ENCODE data around the gene ZBTB16.

The ZBTB16 gene

DNA sequence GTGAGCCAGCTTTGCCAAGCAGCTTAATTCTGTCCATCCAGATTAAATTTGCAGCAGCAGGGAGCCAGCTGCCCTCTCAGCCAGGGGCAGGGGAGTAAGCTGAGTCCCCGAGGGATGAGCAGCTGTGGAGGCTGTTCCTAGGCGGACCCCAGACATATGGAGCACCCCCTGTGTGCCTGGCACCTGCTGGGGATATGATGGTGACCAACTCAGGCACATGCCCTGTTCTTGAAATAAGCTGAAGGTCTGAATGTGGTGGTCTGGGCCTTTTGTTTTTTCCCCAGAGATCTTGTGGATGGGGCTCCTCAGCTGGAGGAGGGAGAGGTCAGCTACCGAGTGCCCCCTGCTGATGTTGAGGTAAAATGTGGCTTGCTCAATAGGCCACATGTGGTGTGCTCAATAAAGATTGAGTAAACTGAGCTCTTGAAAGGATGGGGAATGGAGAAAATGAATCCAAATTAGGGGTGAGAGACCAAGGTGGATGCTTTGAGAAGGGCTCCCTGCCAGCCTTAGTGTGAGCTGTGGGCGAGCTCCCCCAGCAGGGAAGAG is 133.4 kb downstream of the ZBTB16 start:
- no peak for FAIRE-seq

DNA sequence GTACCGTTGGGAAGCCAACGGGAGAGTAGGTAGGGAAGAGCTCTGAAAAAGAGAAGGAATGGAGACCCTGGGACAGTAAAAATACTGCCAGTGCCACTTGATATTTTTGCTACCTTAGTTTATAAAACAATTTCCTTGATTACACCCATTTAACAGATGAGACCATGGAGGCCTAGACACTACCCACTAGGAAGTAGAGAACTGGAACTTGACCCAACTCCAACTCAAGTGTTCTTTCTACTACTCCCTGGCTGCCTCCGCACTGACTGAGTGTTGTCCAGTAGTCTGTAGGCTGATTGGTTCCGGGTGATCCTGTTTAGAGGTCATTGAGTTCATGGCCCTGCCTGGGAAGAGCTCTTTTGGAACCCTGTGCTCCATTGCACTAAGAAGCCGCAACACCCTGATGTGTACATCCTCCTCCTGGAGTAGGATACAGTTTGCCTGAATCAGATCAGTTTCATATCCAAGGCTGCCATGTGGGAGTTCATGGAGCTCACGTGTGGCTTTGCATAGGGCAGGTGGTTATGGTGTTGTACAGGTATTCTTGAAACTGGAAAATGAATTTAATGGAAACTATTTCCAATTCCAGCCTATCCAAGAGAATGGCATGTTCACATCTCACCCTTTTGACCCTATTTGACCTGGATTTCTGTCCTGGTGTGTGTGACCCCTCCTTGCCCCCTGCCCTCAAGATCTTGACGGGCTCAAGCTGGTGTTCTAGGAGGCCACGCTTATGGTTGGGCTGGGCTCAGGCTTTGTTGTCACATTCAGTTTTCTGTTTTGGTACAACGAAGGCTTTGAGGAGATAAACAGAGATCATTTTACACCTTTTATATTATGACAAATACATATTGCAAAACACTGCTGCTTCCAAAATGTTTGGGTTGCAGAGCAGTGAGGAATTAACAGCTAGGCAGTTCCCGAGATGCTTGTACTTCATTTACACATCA is 134.5 kb downstream of the ZBTB16 start:
- FAIRE-seq: no peak

DNA sequence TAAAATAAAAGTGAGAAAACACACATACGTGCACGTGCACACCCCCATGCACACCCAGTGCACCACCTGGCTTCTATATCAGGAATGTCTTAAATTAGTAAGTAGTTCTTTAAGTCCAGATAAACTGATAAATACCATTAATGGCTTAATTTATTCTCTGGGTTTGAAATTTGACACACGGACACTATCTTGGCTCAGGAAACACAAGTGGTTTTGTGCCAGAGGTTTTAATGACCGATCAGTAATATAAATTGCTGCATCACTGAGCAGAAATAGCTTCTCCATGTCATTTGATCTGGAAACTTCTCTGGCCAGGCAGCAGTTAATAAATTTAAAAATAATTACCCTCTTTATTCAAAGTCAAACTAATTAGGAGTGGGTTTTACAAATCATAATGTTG is 135.2 kb downstream of the ZBTB16 start:
- no peak for FAIRE-seq

DNA sequence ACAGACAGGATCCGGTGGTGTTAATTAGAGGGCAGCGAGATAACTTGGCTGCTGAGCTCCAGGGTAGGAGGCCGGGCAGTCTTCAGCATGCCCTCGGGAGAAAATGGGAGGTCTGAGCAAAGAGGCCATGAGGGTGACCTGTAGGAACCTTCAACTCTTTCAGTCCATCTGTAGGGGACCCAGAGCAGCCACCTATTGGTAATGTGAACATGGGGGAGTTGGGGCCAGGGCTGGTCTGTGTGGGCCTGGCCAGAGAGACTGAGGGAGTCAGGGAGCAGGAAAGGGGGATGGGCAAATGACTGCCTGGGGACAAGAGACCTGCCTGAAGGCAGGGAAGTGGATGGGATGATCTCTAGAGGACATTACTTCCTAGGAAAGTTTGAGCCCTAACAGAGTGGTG is 135.6 kb downstream of the ZBTB16 start:
- FAIRE-seq: no peak

DNA sequence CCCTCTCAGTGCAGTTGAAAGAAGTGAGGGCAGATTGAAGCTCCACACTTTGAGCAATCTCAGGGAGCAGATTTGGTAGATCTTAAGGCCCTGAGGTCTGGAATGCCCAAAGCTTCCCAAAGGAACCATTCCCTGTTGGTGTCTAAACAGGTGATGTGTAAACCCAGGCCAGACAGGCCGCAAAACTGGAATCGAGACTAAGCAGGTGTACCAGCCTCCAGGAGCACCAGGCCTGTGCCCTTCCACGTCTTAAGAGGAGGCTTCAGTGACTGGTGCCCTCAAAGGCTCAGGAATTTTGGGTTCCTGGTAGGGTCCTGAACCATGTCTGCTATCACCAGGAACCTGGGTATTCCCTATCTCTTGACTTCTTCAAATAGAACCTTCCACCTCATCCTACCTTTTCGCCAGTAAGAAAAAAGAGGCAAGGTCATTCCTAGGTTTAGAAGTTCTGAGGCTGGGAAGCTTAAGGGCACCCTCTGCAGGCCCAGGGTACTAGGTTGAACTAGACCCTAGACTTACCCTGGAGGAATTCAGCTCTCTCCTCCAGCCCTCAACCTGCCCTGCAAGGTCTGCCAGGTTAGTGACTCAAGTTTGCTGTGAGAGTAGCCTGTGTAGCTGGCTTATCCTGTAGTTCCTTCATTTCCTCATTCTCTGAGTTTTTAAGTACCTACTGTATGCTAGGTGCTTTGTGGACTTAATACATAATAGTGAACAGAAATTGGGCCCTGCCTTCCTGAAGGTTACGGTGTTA is 136.6 kb downstream of the ZBTB16 start:
- FAIRE-seq: no peak

DNA sequence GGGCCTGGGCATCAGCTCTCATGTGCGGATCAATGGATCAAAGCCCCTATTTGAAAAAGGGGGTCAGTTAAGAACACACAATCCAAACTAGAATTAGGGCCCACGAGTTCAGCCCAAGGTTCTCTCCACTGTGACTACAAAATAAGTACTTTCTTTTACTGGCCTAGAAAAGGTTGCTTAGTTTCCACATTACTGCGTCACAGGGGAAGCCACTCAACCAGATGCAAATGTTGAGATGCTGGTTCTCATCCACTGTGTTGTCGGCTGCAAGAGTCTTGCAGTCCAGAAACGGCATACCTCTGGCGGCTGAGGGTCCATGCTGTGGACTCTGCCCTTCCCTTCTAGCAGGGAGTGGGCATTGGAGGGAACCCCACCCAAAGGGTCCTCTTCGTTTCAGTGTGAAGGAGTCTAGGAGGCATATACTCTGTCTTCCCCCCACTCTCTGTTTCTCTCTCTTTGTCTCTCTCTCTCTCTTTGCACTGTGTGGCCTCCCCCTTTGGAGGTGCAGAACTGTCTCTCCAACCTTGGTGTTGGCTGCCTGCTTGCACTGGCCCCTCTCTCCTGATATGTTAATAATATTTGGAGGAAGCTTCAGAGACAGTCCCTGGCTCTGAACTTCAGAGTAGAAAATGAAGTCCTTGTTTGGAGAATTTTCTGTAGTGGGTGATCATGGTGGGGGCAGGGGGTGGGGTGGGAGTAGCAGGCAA is 137.6 kb downstream of the ZBTB16 start:
- FAIRE-seq: no peak

DNA sequence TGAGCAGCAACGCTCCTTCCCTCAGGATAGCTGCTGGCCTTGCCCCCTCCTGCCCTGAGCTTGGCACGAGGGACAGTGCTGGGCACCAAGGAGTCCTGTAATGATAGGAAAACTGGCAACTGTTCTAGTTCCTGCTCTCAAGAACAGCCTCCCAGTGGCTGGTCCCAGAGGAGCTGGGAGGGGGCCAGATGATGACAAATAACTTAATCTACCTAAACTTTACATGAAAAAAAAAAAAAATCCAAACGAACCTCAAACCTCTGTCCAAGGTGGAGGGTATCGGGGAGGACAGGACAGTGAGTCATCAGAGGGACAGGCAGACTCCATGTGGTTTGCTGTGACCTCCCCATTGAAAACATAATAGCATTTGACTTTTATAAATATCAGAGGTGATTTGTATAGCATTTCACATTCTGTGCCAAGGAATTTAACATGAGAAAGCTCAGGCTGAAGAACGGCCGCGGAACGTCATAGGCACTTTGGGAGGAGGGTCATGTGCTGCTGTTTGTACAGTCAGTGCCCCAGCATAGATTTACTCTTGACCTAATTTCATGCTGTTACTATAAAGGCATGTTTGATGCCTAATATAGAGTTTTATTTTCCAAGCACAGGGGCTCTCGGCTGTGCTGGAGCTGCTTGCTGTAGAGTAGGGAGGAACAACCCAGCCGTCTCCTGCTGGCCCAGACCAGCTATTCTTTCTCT is 138.4 kb downstream of the ZBTB16 start:
- FAIRE-seq: no peak

DNA sequence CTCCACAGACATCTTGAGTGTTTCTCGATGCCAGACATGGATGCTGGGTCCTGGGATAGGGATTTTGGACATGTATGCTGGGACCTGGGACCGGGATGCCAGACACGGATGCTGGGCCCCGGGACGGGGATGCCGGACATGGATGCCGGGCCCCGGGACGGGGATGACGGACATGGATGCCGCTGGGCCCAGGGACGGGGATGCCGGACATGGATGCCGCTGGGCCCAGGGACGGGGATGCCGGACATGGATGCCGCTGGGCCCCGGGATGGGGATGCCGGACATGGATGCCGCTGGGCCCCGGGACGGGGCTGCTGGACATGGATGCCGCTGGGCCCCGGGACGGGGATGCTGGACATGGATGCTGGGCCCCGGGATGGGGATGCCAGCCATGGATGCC is 139.5 kb downstream of the ZBTB16 start:
- no peak for FAIRE-seq

DNA sequence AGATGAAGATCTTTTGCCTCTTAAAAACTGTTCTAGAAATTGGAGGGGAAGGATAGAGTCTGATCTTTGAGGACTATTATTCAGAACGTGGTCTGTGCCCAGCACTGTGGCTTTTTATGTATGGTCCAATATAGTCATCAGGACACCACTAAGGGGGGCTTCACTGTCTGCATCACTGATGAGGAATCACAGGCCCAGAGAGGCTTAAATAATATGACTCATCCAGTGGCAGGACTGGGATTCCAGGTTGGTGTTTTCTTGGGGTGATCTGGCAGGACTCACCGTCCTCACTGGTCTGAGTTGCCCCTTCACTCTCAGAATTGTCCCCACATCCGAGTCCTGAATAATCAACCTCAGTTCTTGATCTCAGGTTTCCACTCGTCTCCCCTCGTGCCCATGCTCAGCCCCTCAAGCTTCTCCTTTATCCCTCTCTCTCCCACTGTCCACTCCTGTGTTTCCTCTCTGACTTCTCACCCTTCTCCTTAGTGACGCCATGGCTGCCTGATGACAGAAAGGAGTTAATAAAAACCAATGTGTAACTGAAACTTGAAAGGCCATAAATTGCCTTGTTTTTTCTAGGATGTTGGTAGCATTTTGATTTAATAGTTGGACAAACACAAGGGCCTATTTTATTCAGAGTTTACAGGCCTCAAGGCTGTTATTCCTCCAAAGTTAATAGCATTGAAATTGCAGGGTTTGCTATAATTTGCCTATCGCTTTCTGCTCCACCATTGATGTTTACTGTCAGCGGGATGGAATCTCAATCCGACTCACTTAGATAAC is 141.0 kb downstream of the ZBTB16 start:
- no peak for FAIRE-seq

DNA sequence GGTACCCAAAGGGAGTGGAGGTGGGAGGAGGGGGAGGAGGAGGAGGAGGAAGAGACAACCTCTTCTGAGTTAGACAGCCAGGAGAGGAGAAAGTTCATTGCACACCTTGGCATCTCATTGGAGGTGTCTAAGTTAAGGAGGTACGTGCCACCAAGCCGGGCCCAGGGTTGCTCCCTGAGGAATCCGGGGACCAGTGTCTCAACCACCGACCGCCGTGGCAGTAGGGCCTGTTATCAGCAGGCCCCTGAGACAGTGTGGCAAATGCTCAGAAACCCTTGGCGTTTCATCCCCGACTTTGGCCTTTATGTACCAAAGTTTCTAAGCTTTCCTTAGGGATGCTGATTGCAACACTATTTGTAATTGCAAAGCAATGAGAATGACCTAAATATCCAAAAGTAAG is 141.7 kb downstream of the ZBTB16 start:
- FAIRE-seq: no peak

DNA sequence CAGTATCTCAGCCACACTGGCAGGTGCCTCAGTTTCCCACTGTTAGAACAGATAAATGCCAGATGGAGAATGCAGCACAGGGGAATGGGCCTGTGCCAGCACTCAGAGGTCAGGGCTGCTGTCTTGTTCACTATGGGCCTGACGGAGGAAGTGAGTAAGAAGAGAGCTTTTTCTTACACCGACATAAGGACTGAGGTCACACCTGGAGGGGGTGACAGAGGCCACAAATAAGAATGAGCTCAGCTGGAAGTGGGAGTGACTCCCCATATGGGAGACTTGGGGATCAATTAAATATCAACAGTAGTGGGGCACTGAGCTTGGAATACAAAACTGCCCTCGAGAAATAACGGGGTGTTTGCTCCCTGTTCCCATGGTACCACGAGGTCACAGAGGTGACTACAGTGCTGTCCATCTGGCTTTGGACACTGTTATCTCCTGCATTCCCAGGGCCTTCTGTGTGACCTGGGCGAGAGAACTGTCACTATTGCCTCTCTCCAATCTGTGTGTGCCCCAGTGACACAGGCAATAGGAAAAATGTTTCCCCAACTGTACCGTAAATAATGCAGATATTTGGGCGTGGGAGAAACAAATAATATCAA is 142.6 kb downstream of the ZBTB16 start:
- FAIRE-seq: no peak

DNA sequence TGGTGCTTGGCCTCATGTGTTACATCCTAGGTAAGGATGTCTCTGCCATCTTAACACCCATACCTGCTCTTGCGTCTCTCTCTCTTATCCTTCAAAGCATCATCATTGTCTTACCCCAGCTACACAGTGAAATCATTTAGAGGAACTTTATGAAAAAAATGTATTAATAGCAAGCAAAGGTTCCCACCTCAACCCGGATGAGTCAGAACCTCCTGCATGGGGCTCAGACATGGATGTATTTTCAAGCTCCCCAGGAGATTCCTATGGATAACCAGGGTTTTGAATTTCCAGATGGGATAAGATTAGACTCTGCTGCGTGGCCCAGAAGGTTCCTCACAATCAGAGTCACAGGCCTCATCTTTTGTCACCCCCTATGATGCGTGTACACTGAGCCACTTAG is 147.6 kb downstream of the ZBTB16 start:
- no peak for FAIRE-seq

DNA sequence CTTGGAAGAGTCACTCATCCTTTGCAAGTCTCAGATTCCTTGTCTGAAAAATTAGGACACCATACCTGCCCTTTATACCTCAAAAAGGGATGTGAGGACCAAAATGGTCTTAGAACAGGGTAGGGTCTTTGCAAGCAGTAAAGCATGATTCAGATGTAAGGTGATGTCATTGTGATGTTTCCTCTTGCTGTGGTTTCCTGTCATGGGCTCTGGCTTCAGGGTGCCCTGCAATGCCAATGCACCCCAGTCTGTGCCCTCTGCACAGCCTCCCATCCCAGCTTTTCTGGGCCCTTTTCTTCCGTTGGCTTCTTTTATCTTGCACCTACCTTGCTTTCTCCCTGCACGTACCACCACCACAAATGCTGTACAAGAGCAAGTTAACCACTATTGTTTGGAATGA is 148.9 kb downstream of the ZBTB16 start:
- no peak for FAIRE-seq

DNA sequence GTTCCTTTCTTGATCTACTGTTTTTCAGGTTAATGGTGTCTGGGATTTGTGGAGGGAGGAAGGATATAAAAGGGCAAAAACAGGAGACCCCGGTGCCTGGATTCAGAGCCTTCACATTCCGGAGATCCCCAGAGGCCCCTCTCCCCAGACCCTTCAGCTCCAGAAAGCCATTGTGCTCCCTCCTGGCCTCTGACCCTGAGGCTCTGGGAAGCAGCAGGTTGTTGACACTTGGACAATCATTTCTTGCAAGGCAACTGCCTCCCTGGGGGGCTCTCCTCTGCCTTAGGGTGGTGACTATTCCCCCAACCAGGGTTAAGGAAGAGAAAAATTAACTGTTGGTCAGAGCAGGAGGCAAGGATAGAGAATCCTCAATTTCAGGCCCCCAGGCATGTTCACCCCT is 149.8 kb downstream of the ZBTB16 start:
- FAIRE-seq: no peak

DNA sequence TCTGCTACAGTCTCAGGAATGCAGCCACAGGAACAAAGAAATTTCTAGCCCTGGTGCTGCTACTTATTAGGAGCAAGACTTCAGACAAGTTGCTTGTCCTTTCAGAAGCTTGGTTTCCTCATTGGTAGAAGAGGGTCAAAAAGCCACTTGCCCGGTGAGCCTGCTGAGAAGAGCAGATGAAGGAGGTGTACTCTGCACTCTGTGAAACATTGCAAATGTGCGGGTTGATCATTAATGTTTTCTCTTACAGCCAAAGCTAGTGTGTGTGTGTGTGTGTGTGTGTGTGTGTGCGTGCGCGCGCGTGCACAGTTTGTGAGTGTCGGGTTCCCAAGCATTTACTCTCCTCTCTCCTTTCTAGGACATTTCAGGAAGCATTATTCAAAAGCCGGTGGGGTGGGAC is 150.4 kb downstream of the ZBTB16 start:
- FAIRE-seq: no peak

DNA sequence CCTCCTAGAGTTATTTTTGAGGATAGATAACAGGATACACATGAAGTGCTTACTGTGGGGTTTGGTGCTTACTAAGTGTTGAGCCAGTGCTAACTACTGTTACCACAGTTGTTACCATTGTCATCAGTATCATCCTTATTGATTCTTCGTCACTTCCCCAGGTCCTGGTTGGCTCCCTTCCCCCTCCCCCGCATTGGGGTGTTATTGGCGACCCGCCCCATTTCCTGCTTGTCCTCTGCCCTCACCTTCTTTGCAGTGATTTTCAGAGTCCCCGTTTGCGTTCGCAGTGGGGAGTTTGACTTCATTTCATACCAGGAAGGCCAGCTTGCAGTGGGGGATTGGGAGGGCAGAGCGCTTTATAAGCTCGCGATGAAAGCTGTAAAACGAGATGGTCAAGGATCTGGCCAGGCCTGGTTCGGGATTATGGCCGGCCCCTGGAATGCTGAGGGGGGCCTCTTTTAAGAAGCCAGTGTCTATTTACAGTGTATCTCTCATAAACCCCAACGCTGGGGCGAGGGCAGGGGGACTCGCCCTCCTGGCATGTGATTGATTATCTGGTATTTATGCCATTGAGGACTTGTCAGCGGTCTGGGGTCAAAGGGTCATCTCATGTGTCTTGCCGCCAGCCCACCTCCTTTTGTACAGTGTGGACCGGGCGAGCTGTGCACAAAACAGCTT is 152.1 kb downstream of the ZBTB16 start:
- FAIRE-seq: no peak

DNA sequence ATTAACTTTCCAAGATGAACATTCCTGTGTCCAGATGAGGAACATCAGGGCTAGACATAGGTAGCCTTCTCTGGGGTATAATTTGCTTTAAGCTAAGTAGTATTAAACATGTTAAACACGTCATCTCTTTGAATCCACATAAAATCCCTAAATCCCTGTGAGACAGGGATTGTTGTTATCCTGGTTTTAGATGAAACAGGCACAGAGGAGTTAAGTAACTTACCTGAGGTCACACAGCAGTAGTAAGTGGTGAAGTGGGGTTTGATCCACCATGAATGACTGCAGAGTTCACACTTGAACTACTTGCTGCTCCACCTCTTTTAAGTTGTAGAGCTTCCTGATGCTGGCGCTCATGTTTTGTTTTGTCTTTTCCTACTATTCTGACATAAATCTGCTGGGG is 154.1 kb downstream of the ZBTB16 start:
- FAIRE-seq: no peak

DNA sequence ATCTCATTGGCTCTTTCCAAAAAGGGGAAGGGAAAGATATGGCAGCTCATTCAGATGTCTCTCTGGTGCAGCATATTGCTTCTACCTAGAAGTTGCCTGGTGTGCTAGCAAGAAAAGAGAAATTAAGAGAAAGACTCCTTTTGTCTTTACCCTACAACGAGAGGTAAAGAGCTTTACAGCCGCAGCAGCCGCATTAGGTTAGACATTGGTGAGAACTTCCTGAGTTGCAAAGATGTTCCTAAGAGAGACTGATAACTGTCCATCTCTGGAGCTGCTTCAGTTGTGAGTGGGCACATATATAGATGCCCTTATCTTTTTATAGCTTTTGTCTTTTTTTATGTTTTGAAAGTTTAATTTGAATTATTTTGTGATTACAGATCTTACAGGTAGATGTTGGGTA is 155.9 kb downstream of the ZBTB16 start:
- FAIRE-seq: no peak

DNA sequence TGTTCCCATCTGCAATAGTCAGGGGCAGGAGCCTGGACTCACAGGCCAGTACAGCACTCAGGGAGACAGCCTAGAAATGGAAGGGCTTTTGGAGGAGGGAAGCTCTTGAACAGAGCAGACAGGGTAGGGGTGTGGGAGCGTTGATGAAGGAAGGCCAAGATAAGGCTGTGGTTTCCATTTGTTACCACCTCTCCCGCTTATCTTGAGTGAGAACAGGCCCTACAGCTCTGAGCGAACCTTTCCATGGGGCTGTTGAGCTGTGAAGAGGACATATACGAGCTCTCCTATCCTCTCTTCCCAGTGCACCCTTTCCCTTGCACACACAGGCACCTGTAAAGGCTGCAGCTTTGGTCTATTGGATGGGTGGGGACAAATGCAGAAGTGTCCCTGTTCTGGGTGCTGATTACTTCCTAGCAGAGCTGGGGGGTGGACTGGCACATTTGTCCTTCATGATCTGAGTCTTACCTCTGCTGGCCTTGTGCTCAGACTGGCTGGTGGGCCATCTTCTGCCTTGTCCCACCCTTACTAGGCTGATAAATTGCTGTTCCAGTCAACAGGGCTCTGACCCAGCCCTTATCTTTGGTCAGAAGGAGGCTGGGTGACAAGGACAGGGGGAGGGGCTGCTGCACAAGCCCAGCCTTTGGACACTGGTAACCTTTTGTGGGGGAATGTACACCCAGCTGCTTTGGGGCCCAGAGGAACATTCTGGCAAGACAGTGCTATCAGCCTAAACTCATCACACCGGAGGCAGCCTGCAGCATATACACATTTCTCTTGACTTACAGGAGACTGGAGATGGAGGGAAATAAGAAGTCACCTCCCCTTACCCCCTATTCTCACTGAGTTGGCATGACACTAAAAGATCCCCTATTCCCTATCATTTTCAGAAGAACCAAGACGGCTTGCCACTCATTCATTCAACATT is 156.6 kb downstream of the ZBTB16 start:
- FAIRE-seq: no peak

DNA sequence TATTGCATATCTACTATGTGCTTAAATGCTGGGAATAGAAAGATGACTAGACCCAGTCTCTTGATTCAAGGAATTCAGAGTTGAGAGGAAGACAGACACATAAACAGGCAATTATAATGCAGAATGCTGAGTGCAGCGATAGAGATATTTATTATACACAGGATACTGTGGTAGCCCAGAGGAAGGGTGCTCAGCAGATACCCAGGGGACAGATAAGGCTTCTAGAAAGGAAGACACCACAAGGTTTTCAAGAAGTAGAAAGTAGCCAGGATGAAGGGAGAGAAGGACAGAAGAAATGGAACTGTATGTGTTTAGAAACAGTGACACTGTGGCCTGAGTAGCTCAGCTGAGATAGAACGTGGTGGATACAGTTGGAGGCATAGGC is 157.3 kb downstream of the ZBTB16 start:
- FAIRE-seq: no peak
